GM10847 (cell line): ENCODE measurements around the gene RNF121.

Experiments
- POLR2A ChIP-seq: IDR thresholded peaks from 2 replicates; pipeline ENCODE4 v1.6.1; 2011; ENCODE audit not compliant: insufficient read length; ENCODE audit errors: extremely low read depth

The RNF121 gene

GRCh38 chr11:72038491-72038890 lies 109.6 kb downstream of the RNF121 start:
- TF ChIP-seq POLR2A: no peak

- TF ChIP-seq POLR2A: no peak
These were observed 110.4 kb downstream of the RNF121 start for GRCh38 chr11:72039031-72039855.

- TF ChIP-seq POLR2A: no peak
These were observed 111.1 kb downstream of the RNF121 start for GRCh38 chr11:72039856-72040401.

- TF ChIP-seq POLR2A: no peak
These were observed 111.9 kb downstream of the RNF121 start for GRCh38 chr11:72040491-72041363.

- TF ChIP-seq POLR2A: peak; percentile 25
These were observed 112.7 kb downstream of the RNF121 start for GRCh38 chr11:72041364-72042063.

- TF ChIP-seq POLR2A: no peak
These were observed 113.4 kb downstream of the RNF121 start for GRCh38 chr11:72042064-72042745.

- no peak for TF ChIP-seq POLR2A
These were observed 117.0 kb downstream of the RNF121 start for GRCh38 chr11:72045849-72046248.
